Measurements from ENCODE around the gene FNDC3B.

FNDC3B gene

GRCh38 chr3:172154768-172155664 lies 115.6 kb downstream of the FNDC3B start:
- DNase-seq: no peak

DNA sequence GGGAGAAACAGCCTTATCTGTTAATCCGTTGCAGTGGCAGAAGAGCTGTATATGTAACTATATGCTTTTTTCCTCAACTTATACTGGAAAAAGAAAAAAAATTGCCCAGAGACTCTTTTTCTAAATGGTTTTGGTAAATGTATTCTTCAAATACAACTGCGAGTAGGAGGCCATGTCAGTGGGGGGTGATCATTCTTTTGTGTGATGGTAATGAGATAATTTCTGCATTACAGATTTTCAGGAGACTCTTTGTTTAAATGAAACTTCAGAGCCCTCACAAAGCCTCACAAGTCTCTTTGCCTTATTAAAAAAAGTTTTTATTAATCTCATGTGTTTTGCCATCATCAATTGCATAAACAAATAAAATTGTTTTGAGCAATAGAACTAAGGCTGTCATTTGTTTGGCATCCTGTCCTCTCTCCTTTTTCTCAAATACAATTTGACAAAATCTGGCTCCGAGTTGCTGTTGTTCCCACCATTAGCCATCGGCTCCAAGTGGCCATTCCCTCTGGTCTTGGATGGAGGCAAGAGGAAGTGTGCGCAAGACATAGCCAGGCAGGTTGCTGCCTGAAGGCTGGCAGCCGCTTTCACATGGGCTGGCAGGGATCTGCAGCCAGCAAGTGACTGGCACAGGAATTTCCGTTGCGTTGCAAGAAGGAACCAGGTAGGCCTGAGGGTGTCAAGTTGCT lies 116.7 kb downstream of the FNDC3B start:
- no peak for DNase-seq

DNA sequence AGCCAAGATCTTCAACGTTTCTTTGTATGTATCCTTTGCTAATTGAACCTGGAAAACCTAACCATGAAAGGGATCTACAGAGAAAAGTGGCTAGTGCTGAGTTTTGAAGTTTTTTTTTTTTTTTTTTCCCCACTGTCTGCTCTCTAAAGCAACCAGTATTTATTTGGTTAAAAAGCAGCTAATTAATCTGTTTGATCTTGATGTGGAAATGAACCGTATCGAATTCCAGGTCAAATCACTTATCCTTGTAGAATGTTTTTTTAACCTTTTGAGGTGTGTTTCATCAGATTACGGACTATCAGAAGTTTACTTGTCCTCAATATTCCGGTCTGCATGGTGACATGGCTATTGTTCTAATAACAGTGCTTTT lies 117.2 kb downstream of the FNDC3B start:
- DNase-seq: no peak

DNA sequence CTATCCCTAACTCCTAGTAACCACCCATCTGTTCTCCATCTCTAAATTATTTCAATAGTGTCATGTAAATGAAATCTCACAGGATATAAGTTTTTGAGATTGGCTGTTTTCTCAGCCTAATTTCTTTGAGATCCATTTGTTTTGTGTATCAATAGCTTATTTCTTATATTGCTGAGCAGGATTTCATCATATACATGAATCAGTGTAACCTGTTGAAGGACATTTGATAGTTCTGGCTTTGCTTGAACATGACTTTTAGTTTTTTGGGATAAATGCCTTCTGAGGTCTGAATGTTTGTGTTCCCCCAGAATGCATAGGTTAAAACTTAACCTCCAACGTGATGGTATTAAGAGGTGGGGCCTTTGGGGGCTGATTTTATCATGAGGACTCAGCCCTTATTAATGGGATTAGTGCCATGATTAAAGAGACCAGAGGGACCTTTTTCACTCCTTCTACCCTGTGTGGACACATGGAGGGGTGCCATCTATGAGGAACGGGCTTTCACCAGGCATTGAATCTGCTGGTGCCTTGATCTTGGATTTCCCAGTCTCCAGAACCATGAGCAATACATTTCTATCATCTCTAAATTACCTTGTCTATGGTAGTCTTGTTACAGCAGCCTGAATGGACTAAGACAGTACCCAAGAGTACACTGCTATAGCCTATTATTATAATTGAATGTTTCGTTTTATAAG lies 118.3 kb downstream of the FNDC3B start:
- DNase-seq: no peak

GRCh38 chr3:172158741-172159140 lies 119.4 kb downstream of the FNDC3B start:
- DNase-seq: no peak

GRCh38 chr3:172159376-172159775 lies 120.0 kb downstream of the FNDC3B start:
- DNase-seq: no peak

GRCh38 chr3:172159962-172160538 lies 120.7 kb downstream of the FNDC3B start:
- no peak for DNase-seq

DNA sequence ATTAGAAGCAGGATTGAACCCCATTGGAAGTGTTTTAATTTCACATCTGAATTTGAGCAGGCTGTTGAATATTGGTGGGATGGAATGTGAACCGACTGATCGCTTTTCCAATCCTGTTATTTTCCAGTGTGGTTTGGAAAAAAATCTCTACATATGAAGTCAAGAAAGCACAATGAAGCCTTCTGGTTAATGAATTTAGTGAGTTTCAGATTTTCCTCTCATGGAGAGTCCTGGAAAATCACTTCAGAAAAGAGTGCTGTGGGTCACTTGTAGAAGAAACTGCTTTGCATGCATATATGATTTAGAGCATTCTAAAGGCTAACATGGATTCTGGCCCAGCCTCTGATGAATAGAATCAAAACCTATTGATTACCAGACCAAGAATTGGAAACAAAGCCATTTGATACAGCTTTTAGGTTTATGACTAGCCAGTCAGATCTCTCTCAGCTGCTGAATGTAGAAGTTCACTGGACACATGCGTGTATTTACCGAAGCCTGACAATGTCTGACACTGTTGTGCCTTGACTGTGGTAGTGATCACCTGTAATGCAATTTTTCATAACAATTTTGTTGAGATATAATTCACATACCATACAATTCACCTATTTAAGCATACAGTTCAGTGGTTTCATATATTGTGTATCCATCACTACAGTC lies 121.9 kb downstream of the FNDC3B start:
- DNase-seq: no peak

GRCh38 chr3:172161959-172162358 lies 122.6 kb downstream of the FNDC3B start:
- DNase-seq: no peak

DNA sequence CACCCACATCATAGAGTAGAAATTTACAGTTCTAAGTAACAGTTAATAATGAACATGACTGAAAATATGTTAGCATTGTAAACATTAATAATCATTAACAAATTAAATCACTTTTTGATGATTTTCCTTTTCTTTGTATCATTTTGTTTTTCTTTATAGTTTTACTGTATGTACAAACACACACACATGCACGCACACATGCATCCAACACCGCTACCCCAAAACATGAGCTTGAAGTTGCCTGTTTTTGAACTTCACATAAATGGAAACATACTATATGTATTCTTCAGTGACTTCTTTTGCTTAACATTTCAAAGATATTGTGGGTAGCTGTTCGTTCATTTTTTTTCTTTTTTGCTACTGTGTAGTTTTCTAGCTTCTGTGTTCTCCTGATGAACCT lies 123.9 kb downstream of the FNDC3B start:
- DNase-seq: no peak

GRCh38 chr3:172164620-172165362 lies 125.4 kb downstream of the FNDC3B start:
- no peak for DNase-seq

- DNase-seq: no peak
Measured at GRCh38 chr3:172166261-172166660, 126.9 kb downstream of the FNDC3B start.

GRCh38 chr3:172166890-172167289 lies 127.5 kb downstream of the FNDC3B start:
- no peak for DNase-seq

GRCh38 chr3:172167892-172168648 lies 128.7 kb downstream of the FNDC3B start:
- no peak for DNase-seq

- no peak for DNase-seq
Measured at GRCh38 chr3:172170073-172170709, 130.8 kb downstream of the FNDC3B start.

GRCh38 chr3:172170841-172171240 lies 131.5 kb downstream of the FNDC3B start:
- no peak for DNase-seq

- no peak for DNase-seq
Measured at GRCh38 chr3:172171396-172172075, 132.2 kb downstream of the FNDC3B start.

GRCh38 chr3:172173316-172174254 lies 134.2 kb downstream of the FNDC3B start:
- DNase-seq: peak; percentile 28

Data from stimulated activated CD8-positive, alpha-beta memory T cell treated with anti-CD3 and anti-CD28 coated beads, Interleukin-4, amount 100 ng/mL, for 48 hours (primary cell).